Cardiac muscle cell (in vitro differentiated cells and primary cell): ENCODE data around the gene NOM1. TPM values are rescaled to one million over a fixed set of nuclear protein-coding genes. Genes with fewer than 3 reads are reported as not detected.
"Not testable (repeated sequence)": the region's sequence is repeated elsewhere in the genome, so short reads cannot be mapped to it uniquely, and the experiment has no call there.

ENCODE experiments used
- DNase-seq, 2 donors: peaks; one replicate each; pipeline versions ENCODE4 v3.0.0 to v3.0.0-alpha.2; 2010 to 2017; ENCODE audit warnings: low read depth in 1 of 2, low spot score in 1 of 2
- H3K27ac ChIP-seq: fragments of 200-600 bp; sonication (generic); 2 replicates; pipeline ENCODE4 v1.5.1; 2016
- H3K27me3 ChIP-seq: fragments of 200-600 bp; sonication (generic); 2 replicates; pipeline ENCODE4 v1.6.0; 2016; ENCODE audit warnings: control low read depth
- H3K36me3 ChIP-seq: fragments of 200-600 bp; sonication (generic); 2 replicates; pipeline ENCODE4 v1.5.1; 2016; ENCODE audit warnings: control low read depth
- H3K4me1 ChIP-seq: fragments of 200-600 bp; sonication (generic); 2 replicates; pipeline ENCODE4 v1.8.1; 2017; ENCODE audit warnings: low read depth, mild to moderate bottlenecking, mixed run types
- H3K4me3 ChIP-seq: fragments of 200-600 bp; sonication (generic); 2 replicates; pipeline ENCODE4 v1.5.1; 2016; ENCODE audit warnings: mild to moderate bottlenecking
- H3K9me3 ChIP-seq: fragments of 200-600 bp; sonication (generic); 2 replicates; pipeline ENCODE4 v1.5.1; 2017; ENCODE audit warnings: low read depth, mild to moderate bottlenecking, control low read depth
- polyA plus RNA-seq: library from polyadenylated mRNA; unstranded; fragments of >200 nt; fragmentation: Nextera tagmentation; extraction: Ambion mirVana; gene quantifications from 2 replicates; pipeline ENCODE4 v1.2.1, GENCODE V29; 2016
- total RNA-seq: library from RNA; depleted of rRNA; stranded (reverse); fragments of >200 nt; gene quantifications from 2 replicates; pipeline ENCODE4 v1.2.3, GENCODE V29; 2016
- TF ChIP-seq, protein P1 (sequence below): IDR thresholded peaks from 2 replicates; pipeline ENCODE4 v1.5.1; 2012; ENCODE audit warnings: low read depth, mild to moderate bottlenecking, low read length

Gene NOM1, protein sequence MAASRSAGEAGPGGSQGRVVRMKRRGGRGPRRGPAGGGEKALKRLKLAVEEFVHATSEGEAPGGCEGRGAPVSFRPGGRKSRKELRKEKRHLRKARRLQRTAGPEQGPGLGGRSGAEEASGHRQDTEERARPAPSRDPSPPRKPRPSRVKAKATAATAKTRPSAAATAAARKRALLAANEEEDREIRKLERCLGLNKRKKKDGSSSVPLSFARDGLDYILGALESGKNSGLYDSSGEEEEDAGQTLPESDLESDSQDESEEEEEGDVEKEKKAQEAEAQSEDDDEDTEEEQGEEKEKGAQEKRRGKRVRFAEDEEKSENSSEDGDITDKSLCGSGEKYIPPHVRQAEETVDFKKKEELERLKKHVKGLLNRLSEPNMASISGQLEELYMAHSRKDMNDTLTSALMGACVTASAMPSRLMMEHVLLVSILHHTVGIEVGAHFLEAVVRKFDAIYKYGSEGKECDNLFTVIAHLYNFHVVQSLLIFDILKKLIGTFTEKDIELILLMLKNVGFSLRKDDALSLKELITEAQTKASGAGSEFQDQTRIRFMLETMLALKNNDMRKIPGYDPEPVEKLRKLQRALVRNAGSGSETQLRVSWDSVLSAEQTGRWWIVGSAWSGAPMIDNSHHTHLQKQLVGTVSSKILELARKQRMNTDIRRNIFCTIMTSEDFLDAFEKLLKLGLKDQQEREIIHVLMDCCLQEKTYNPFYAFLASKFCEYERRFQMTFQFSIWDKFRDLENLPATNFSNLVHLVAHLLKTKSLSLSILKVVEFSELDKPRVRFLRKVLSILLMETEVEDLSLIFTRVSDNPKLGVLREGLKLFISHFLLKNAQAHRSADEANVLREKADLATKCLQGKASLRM
- total RNA-seq (9.9 and 18.3 TPM in 2 replicates), polyA plus RNA-seq (5.6 and 8.9 TPM in 2 replicates)

DNA sequence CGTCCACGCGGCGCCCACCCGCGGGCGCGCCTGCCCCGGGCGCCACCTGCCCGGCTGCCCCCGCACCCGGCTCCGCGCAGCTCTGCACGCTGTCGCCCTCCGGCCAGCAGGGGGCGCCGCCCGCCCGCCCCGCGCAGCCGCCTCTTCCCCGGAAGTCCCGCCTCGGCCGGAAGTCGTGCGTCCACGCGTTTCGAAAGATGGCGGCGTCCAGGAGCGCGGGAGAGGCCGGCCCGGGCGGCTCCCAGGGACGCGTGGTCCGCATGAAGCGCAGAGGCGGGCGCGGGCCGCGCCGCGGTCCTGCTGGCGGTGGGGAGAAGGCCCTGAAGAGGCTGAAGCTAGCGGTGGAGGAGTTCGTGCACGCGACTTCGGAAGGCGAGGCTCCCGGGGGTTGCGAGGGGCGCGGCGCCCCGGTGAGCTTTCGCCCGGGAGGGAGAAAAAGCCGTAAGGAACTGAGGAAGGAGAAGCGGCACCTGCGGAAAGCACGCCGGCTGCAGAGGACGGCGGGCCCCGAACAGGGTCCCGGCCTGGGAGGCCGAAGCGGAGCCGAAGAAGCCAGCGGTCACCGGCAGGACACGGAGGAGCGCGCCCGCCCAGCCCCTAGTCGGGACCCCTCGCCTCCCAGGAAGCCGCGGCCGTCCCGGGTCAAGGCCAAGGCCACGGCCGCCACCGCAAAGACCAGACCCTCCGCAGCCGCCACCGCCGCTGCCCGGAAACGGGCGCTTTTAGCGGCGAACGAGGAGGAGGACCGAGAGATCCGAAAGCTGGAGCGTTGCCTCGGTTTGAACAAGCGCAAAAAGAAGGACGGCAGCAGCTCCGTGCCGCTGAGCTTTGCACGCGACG lies at the start of gene NOM1:
NOM1 (plus strand) TSS at position 172 of the 840 bp plus-strand sequence; CDS start at position 198, 26 bp downstream.
- Histone ChIP-seq H3K9me3 (no peaks in the 10 kb centered on the region), H3K36me3 (peaks cover 20% of the 10 kb centered on the region), H3K4me3 (peak within 1 kb of the TSS; percentile 68), H3K27ac (peak within 1 kb of the TSS; percentile 41), H3K27me3 (no peaks in the 10 kb centered on the region), H3K4me1 (peaks cover 15% of the 10 kb centered on the region)
- TF ChIP-seq, protein P1, sequence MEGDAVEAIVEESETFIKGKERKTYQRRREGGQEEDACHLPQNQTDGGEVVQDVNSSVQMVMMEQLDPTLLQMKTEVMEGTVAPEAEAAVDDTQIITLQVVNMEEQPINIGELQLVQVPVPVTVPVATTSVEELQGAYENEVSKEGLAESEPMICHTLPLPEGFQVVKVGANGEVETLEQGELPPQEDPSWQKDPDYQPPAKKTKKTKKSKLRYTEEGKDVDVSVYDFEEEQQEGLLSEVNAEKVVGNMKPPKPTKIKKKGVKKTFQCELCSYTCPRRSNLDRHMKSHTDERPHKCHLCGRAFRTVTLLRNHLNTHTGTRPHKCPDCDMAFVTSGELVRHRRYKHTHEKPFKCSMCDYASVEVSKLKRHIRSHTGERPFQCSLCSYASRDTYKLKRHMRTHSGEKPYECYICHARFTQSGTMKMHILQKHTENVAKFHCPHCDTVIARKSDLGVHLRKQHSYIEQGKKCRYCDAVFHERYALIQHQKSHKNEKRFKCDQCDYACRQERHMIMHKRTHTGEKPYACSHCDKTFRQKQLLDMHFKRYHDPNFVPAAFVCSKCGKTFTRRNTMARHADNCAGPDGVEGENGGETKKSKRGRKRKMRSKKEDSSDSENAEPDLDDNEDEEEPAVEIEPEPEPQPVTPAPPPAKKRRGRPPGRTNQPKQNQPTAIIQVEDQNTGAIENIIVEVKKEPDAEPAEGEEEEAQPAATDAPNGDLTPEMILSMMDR, result peak; percentile 57
- peak; percentile 88 to 93 for DNase-seq

DNA sequence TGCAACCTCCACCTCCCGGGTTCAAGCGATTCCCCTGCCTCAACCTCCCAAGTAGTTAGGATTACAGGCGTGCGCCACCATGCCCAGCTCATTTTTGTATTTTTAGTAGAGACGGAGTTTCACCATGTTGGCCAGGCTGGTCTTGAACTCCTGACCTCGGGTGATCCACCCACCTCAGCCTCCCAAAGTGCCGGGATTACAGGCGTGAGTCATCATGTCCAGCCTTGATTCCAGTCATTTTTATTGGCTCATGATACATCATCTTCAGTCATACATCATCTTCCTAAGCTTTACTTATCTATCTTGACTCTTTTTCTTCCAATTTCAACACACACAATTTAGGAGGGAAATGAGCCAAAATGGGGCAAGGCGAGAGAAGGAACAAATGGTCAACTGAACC lies 49.4 kb upstream of the NOM1 start:
- H3K4me1 ChIP-seq, DNase-seq, H3K27me3 ChIP-seq, H3K27ac ChIP-seq, H3K36me3 ChIP-seq, H3K4me3 ChIP-seq, H3K9me3 ChIP-seq: not testable (repeated sequence)

DNA sequence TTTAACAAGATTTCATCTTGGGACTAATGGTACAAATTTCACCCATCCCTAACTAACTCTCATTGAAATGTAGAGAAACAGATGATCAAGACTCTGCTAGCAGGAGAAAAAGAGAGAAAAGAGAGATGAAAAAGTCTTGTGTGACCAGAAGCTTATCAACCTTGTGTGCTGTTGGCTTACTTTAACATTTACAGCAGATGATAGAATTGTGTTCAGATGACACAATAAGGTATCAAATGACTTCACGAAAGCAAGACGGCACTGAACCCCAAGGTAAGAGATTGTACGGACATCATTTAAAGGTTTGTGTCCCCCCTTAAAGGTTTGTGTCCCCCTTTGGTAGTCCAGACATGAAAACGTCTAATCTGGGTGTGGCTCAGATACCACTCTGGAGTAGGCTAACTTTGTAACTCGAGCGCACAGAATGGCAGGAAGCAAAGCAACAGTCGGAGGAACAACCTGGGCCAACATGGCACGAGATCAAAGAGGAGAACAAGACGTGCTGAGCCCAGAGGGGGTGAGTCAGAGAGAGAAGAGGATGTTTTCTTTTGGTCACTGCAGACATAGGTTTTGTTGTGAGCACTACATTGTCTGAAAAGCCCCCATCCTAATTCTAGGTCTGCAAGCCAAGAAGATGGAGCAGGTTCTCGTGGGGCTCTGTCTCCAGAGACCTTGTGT lies 46.1 kb upstream of the NOM1 start:
- H3K36me3 ChIP-seq, result no peaks in the 10 kb centered on the region
- no peak overlapping the region for H3K4me3 ChIP-seq
- H3K27ac ChIP-seq, result no peak overlapping the region
- H3K4me1 ChIP-seq, result no peaks in the 10 kb centered on the region
- H3K9me3 ChIP-seq, result no peaks in the 10 kb centered on the region
- DNase-seq, result peak in 1 of 2 donors; percentile 53
- no peaks in the 10 kb centered on the region for H3K27me3 ChIP-seq
- TF ChIP-seq, protein P1, result no peak

DNA sequence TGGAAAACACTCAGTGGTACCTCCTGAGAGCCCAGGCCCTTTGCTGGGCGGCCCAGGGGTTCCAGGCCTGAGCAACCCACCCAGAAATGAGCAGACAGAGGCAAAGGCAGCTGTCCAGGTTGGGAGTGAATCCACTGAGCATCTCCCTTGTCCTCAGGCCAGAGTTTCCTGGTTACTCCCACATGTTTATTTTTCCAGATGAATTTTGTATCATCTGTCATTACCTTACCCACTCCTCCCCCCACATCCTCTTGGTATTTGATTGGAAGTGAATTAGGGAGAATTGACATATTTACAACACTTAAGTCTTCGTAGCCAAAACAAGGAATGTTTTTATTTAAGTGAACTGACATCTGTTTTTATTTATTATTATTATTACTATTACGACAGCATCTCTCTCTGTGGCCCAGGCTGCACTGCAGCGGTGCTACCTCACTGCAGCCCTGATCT lies 43.3 kb upstream of the NOM1 start:
- no peaks in the 10 kb centered on the region for H3K4me1 ChIP-seq
- H3K4me3 ChIP-seq, result no peak overlapping the region
- H3K27me3 ChIP-seq, result no peaks in the 10 kb centered on the region
- no peaks in the 10 kb centered on the region for H3K36me3 ChIP-seq
- H3K27ac ChIP-seq, result no peak overlapping the region
- H3K9me3 ChIP-seq, result no peaks in the 10 kb centered on the region
- no peak for DNase-seq
- TF ChIP-seq, protein P1, result no peak

DNA sequence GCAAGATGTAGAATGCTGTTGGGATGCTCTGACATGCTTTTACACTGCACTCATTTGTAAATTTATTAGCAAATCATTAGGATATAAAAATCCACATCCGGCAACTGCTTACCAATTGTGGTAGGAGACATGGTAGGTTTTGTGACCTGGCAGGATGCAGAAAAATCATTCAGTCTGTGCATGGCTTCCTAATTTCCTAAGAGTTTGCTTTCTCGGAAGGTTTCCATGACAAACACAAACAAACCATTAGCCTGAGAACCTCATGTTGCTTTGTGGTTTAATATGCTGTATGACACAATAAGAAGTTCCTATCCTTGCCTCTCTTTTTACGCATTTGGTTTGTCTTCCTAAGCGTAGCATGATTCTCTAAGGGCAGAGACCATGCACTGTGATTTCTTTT lies 41.9 kb upstream of the NOM1 start:
- TF ChIP-seq, protein P1, result no peak
- H3K4me1 ChIP-seq, result no peaks in the 10 kb centered on the region
- H3K36me3 ChIP-seq, result no peaks in the 10 kb centered on the region
- H3K4me3 ChIP-seq, result no peak overlapping the region
- H3K27me3 ChIP-seq, result no peaks in the 10 kb centered on the region
- no peak overlapping the region for H3K27ac ChIP-seq
- no peaks in the 10 kb centered on the region for H3K9me3 ChIP-seq
- no peak for DNase-seq

DNA sequence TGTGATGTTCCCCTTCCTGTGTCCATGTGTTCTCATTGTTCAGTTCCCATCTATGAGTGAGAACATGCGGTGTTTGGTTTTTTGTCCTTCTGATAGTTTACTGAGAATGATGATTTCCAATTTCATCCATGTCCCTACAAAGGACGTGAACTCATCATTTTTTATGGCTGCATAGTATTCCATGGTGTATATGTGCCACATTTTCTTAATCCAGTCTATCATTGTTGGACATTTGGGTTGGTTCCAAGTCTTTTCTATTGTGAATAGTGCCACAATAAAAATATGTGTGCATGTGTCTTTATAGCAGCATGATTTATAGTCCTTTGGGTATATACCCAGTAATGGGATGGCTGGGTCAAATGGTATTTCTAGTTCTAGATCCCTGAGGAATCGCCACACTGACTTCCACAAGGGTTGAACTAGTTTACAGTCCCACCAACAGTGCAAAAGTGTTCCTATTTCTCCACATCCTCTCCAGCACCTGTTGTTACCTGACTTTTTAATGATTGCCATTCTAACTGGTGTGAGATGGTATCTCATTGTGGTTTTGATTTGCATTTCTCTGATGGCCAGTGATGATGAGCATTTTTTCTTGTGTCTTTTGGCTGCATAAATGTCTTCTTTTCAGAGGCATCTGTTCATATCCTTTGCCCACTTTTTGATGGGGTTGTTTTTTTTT lies 39.8 kb upstream of the NOM1 start:
- H3K4me3 ChIP-seq, H3K27me3 ChIP-seq, H3K4me1 ChIP-seq, H3K27ac ChIP-seq, H3K36me3 ChIP-seq, H3K9me3 ChIP-seq, DNase-seq: not testable (repeated sequence)
